B cell (primary cell): ENCODE results near the gene ELF1. TPM values are rescaled to one million over a fixed set of nuclear protein-coding genes. Genes with fewer than 3 reads are reported as not detected.

Source experiments
- ATAC-seq: fragments of 200-7000 bp; cut with Tn5 transposase; one replicate; pipeline ENCODE4 v1.10.0; 2021; ENCODE audit warnings: low read depth, mild to moderate bottlenecking, moderate number of reproducible peaks, moderate library complexity
- CTCF ChIA-PET: fragments of 350-600 bp; sonication (Branson Sonifier 250); formaldehyde crosslinking; loops from one replicate; lab custom pipeline; 2021; ENCODE audit warnings: antibody characterized with exemption, inconsistent platforms; lab: Charles Lee
- POLR2A ChIA-PET: fragments of 350-600 bp; sonication (Branson Sonifier 250); formaldehyde crosslinking; loops from one replicate; lab custom pipeline; 2021; ENCODE audit warnings: antibody characterized with exemption; lab: Charles Lee
- DNase-seq: peaks from one replicate; pipeline ENCODE4 v3.0.0; 2013
- H2AFZ ChIP-seq: 2 replicates; pipeline ENCODE4 v1.6.1; 2012; ENCODE audit warnings: mild to moderate bottlenecking, low read depth, low read length; ENCODE audit not compliant: insufficient read depth, poor library complexity, severe bottlenecking
- H3K27ac ChIP-seq, 2 donors: 1 replicate in 1 of 2; 2 replicates in 1 of 2; pipeline ENCODE4 v1.5.1; 2012 to 2013; ENCODE audit warnings: low read length in 2 of 2, mild to moderate bottlenecking in 2 of 2, moderate library complexity in 1 of 2
- H3K27me3 ChIP-seq, 4 experiments: fragments of 200-600 bp in 1 of 4; sonication (generic) in 1 of 4; replicated peaks in 1 of 4; 1 replicate in 2 of 4; 2 replicates in 2 of 4; pipeline versions ENCODE4 v1.6.1 to v1.7.0; 2013 to 2016; ENCODE audit warnings: low read length in 3 of 4, mild to moderate bottlenecking in 2 of 4, mixed read lengths in 1 of 4, moderate library complexity in 1 of 4; ENCODE audit not compliant: insufficient read depth in 4 of 4, control insufficient read depth in 3 of 4; ENCODE audit errors: control extremely low read depth in 1 of 4
- H3K36me3 ChIP-seq, 2 experiments: replicated peaks in 1 of 2; 1 replicate in 1 of 2; 2 replicates in 1 of 2; pipeline versions ENCODE4 v1.6.1 to v1.7.1; 2013; ENCODE audit warnings: low read length in 1 of 2; ENCODE audit not compliant: insufficient read depth in 2 of 2, control insufficient read depth in 1 of 2; ENCODE audit errors: control extremely low read depth in 1 of 2, extremely low read depth in 1 of 2
- H3K4me1 ChIP-seq, 2 donors: fragments of 200-600 bp in 1 of 2; sonication (generic) in 1 of 2; 1 replicate in 1 of 2; 2 replicates in 1 of 2; pipeline versions ENCODE4 v1.5.1 to v1.6.1; 2013 to 2017; ENCODE audit warnings: low read length in 2 of 2; ENCODE audit not compliant: control insufficient read depth in 2 of 2, insufficient read depth in 2 of 2
- H3K4me2 ChIP-seq: replicated peaks from 2 replicates; pipeline ENCODE3; 2012; ENCODE audit warnings: mild to moderate bottlenecking, low read depth, low read length; ENCODE audit not compliant: poor library complexity, severe bottlenecking
- H3K4me3 ChIP-seq, 5 experiments: fragments of 200-600 bp in 1 of 5; sonication (generic) in 1 of 5; 1 replicate in 3 of 5; 2 replicates in 2 of 5; pipeline versions ENCODE4 v1.5.1 to v1.7.0; 2011 to 2016; ENCODE audit warnings: low read length in 4 of 5, mild to moderate bottlenecking in 4 of 5, low read depth in 2 of 5, control low read depth in 1 of 5, moderate library complexity in 1 of 5; ENCODE audit not compliant: insufficient read depth in 1 of 5; ENCODE audit errors: control extremely low read depth in 1 of 5, extremely low read depth in 1 of 5
- H3K79me2 ChIP-seq: fragments of 200-600 bp; sonication (generic); one replicate; pipeline ENCODE4 v1.6.0; 2016; ENCODE audit warnings: low read length; ENCODE audit not compliant: control insufficient read depth, insufficient read depth
- H3K9ac ChIP-seq: fragments of 200-600 bp; sonication (generic); 2 replicates; pipeline ENCODE4 v1.6.1; 2017; ENCODE audit warnings: mild to moderate bottlenecking, low read length, moderate library complexity
- H3K9me3 ChIP-seq, 3 donors: one replicate each; pipeline versions ENCODE4 v1.6.1 to v1.7.1; 2013; ENCODE audit warnings: low read length in 2 of 3; ENCODE audit not compliant: control insufficient read depth in 2 of 3, insufficient read depth in 1 of 3; ENCODE audit errors: control extremely low read depth in 1 of 3
- H4K20me1 ChIP-seq: 2 replicates; pipeline ENCODE4 v1.6.0; 2012; ENCODE audit warnings: mild to moderate bottlenecking, low read length; ENCODE audit not compliant: insufficient read depth, control insufficient read depth, poor library complexity, severe bottlenecking
- H3K27ac Mint-ChIP-seq: one replicate; pipeline ENCODE4 v1.8.0; 2021; ENCODE audit warnings: mixed read lengths
- H3K27me3 Mint-ChIP-seq: one replicate; pipeline ENCODE4 v1.8.0; 2021; ENCODE audit warnings: mixed read lengths
- H3K4me1 Mint-ChIP-seq: one replicate; pipeline ENCODE4 v1.8.0; 2021; ENCODE audit warnings: mixed read lengths
- H3K4me3 Mint-ChIP-seq: one replicate; pipeline ENCODE4 v1.8.0; 2021; ENCODE audit warnings: mixed read lengths
- H3K9me3 Mint-ChIP-seq: one replicate; pipeline ENCODE4 v1.8.0; 2022; ENCODE audit warnings: mixed read lengths; ENCODE audit not compliant: insufficient read depth
- CTCF ChIP-seq: fragments of 200-600 bp; IDR thresholded peaks from one replicate; pipeline ENCODE4 v1.8.0; 2022; ENCODE audit warnings: antibody characterized with exemption, mild to moderate bottlenecking
- EZH2 ChIP-seq: IDR thresholded peaks from 2 replicates; pipeline ENCODE4 v1.6.1; 2012; ENCODE audit warnings: borderline replicate concordance, low read depth, mild to moderate bottlenecking, moderate library complexity, low read length; ENCODE audit not compliant: insufficient read depth, poor library complexity, severe bottlenecking
- WGBS: methylation state at CpG from one replicate; pipeline ENCODE4 v1.1.5; 2013; ENCODE audit warnings: missing lambda C conversion rate; ENCODE audit not compliant: insufficient coverage; 5-methylcytosine and 5-hydroxymethylcytosine counted together
- intact Hi-C: fragments of 100-400 bp; cut with micrococcal nuclease; formaldehyde crosslinking; loops from one replicate; pipeline ENCODE4 v1.10.0; 2022
- polyA plus RNA-seq: library from polyadenylated mRNA; depleted of rRNA; stranded (reverse); fragments of >200 nt; gene quantifications from 2 replicates; pipeline ENCODE4 v1.2.3, GENCODE V29; 2012
- total RNA-seq, 2 donors: library from RNA; stranded (reverse); fragments of 120-200 nt in 1 of 2; gene quantifications; 1 replicate in 1 of 2; 2 replicates in 1 of 2; pipeline versions ENCODE4 v1.2.3 to v1.2.4, GENCODE V29; 2013 to 2022

ELF1 gene
- total and polyA plus RNA-seq, 2 donors (not counting 1 experiment from before 2014, with no cell fraction given): 62.0 to 186 TPM

DNA sequence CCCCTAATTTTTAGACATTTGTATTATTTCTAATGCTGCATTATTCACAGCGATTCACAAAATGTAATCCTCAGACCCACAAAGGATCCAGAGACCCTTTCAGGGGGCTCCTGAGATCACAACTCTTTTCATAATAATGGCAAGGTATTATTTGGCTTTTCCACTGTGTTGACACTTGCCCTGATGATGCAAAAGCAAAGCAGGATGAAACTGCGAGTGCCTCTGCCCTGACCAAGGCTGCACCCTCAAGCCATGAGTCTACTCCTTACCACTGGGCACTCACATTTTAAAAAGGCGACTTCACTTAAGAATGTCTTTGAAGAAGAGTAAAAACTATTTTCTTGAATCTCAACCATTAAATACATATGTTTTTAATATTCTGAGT, 11.4 kb downstream of the ELF1 start:
- Histone ChIP-seq H3K9me3 (no peaks in the 10 kb centered on the region), H3K79me2 (peaks cover 96% of the 10 kb centered on the region), H3K9ac (peak overlapping the region; percentile 24), H3K27ac (peak overlapping the region; percentile 21 to 79), H3K36me3 (peaks cover 0 to 28% of the 10 kb centered on the region in 2 experiments), H2AFZ (no peak overlapping the region), H4K20me1 (peaks cover 40% of the 10 kb centered on the region), H3K4me3 (peak overlapping the region in 1 of 5 experiments; percentile 42), H3K4me2 (peak overlapping the region; percentile 75), H3K27me3 (no peaks in the 10 kb centered on the region), H3K4me1 (peaks cover 66 to 86% of the 10 kb centered on the region in 2 donors)
- no peak for ATAC-seq
- TF ChIP-seq EZH2: no peak
- TF ChIP-seq CTCF: no peak
- Mint-ChIP-seq H3K27me3 (no peaks in the 10 kb centered on the region), H3K4me1 (peaks cover 64% of the 10 kb centered on the region), H3K9me3 (no peaks in the 10 kb centered on the region), H3K4me3 (peak overlapping the region; percentile 29), H3K27ac (peak overlapping the region; percentile 37)
- DNase-seq: no peak
- CTCF ChIA-PET: interaction anchor here (1.8 to 2.0 kb wide), 2 partner anchors 11 to 33 kb away, joined by 6 to 10 read pairs; no protein-coding TSS in a partner anchor
- intact Hi-C loops: loop anchor here (1.0 kb wide), 1 partner anchor 10 kb away; no protein-coding TSS in a partner anchor
- WGBS: no CpG with 5 or more reads among the region's 3 CpGs
- POLR2A ChIA-PET: interaction anchor here (2.4 kb wide), 1 partner anchor 7 kb away, joined by 8 read pairs; no protein-coding TSS in a partner anchor
